ENCODE data around the gene SMIM45.

SMIM45 gene

GRCh38 chr22:41920271-41920976, 31.5 kb upstream of the SMIM45 start:
- H3K27ac ChIP-seq: no peak overlapping the region
- H2AFZ ChIP-seq: no peak overlapping the region

GRCh38 chr22:41922328-41922727, 29.6 kb upstream of the SMIM45 start:
- no peak overlapping the region for H3K9ac ChIP-seq
- no peaks in the 10 kb centered on the region for H3K9me3 ChIP-seq (ENCODE audit: control insufficient read depth, low read length)
- H3K4me3 ChIP-seq (ENCODE audit: low read depth, low read length): no peak overlapping the region
- no peak overlapping the region for H3K27ac ChIP-seq
- H3K79me2 ChIP-seq: no peaks in the 10 kb centered on the region
- no peak overlapping the region for H3K4me2 ChIP-seq (ENCODE audit: low read length)
- TF ChIP-seq, protein P1, sequence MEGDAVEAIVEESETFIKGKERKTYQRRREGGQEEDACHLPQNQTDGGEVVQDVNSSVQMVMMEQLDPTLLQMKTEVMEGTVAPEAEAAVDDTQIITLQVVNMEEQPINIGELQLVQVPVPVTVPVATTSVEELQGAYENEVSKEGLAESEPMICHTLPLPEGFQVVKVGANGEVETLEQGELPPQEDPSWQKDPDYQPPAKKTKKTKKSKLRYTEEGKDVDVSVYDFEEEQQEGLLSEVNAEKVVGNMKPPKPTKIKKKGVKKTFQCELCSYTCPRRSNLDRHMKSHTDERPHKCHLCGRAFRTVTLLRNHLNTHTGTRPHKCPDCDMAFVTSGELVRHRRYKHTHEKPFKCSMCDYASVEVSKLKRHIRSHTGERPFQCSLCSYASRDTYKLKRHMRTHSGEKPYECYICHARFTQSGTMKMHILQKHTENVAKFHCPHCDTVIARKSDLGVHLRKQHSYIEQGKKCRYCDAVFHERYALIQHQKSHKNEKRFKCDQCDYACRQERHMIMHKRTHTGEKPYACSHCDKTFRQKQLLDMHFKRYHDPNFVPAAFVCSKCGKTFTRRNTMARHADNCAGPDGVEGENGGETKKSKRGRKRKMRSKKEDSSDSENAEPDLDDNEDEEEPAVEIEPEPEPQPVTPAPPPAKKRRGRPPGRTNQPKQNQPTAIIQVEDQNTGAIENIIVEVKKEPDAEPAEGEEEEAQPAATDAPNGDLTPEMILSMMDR (IDR thresholded peaks at IDR 0.05): no peak
- H3K27me3 ChIP-seq (ENCODE audit: control insufficient read depth, insufficient read depth, low read length): no peaks in the 10 kb centered on the region
- no peaks in the 10 kb centered on the region for H3K36me3 ChIP-seq (ENCODE audit: control insufficient read depth, insufficient read depth, low read length)
- no peak overlapping the region for H2AFZ ChIP-seq
- H3K4me1 ChIP-seq: no peaks in the 10 kb centered on the region

More at GRCh38 chr22:41920271-41920976, 31.5 kb upstream of the SMIM45 start:
- Histone ChIP-seq H3K79me2 (no peaks in the 10 kb centered on the region), H3K27me3 (ENCODE audit: control insufficient read depth, insufficient read depth, low read length) (no peaks in the 10 kb centered on the region), H3K4me2 (ENCODE audit: low read length) (no peak overlapping the region), H3K36me3 (ENCODE audit: control insufficient read depth, insufficient read depth, low read length) (no peaks in the 10 kb centered on the region), H3K4me1 (no peaks in the 10 kb centered on the region), H3K9ac (no peak overlapping the region), H3K4me3 (ENCODE audit: low read depth, low read length) (peak overlapping the region; percentile 40), H3K9me3 (ENCODE audit: control insufficient read depth, low read length) (no peaks in the 10 kb centered on the region)
- TF ChIP-seq, protein P1 (IDR thresholded peaks at IDR 0.05): no peak

- Histone ChIP-seq H2AFZ (no peak overlapping the region), H3K27ac (no peak overlapping the region), H3K27me3 (ENCODE audit: control insufficient read depth, insufficient read depth, low read length) (no peaks in the 10 kb centered on the region), H3K9me3 (ENCODE audit: control insufficient read depth, low read length) (no peaks in the 10 kb centered on the region), H3K4me2 (ENCODE audit: low read length) (no peak overlapping the region), H3K4me3 (ENCODE audit: low read depth, low read length) (no peak overlapping the region), H3K36me3 (ENCODE audit: control insufficient read depth, insufficient read depth, low read length) (no peaks in the 10 kb centered on the region), H3K9ac (no peak overlapping the region), H3K79me2 (no peaks in the 10 kb centered on the region), H3K4me1 (no peaks in the 10 kb centered on the region)
- TF ChIP-seq, protein P1 (IDR thresholded peaks at IDR 0.05): no peak
Measured at GRCh38 chr22:41922940-41923594, 28.9 kb upstream of the SMIM45 start.

DNA sequence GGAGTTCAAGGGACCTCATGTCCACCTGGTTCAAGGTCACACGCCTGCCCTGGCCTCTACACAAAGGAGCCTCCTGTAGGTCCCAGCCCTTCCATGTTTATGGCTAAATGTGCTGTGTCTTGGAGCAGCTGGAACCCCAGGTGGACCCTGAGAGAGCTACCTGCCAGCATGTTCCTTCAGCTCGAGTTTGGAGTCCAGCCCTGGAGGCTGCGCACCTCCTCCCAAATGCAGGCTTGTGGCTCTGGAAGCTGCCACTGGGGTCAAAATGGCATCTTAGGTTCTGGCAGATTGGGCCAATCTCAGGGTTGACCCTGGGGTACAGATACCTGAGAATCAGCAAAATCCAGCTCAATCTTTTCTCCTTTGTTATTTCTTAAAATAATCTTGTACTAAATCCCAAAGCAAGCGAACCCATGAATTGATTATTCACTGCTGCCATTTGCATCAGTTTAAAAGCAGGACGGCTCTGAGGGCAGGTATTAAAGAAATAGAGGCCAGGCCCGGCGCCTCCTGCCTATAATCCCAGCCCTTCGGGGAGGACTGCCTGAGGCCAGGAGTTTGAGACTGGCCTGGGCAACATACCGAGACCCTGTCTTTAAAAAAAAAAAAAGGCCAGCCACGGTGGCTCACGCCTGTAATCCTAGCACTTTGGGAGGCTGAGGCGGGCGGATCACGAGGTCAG, 28.2 kb upstream of the SMIM45 start:
- H3K4me1 ChIP-seq: no peaks in the 10 kb centered on the region
- no peak overlapping the region for H3K4me2 ChIP-seq (ENCODE audit: low read length)
- H3K9me3 ChIP-seq (ENCODE audit: control insufficient read depth, low read length): no peaks in the 10 kb centered on the region
- H3K9ac ChIP-seq: no peak overlapping the region
- H3K27me3 ChIP-seq (ENCODE audit: control insufficient read depth, insufficient read depth, low read length): no peaks in the 10 kb centered on the region
- no peak overlapping the region for H3K27ac ChIP-seq
- no peaks in the 10 kb centered on the region for H3K79me2 ChIP-seq
- H3K4me3 ChIP-seq (ENCODE audit: low read depth, low read length): no peak overlapping the region
- H3K36me3 ChIP-seq (ENCODE audit: control insufficient read depth, insufficient read depth, low read length): no peaks in the 10 kb centered on the region
- TF ChIP-seq, protein P1 (IDR thresholded peaks at IDR 0.05): no peak
- H2AFZ ChIP-seq: no peak overlapping the region

Measured in parathyroid adenoma (tissue), 2 donors.